Measurements from ENCODE around the gene PSD2.

PSD2 gene

GRCh38 chr5:139838381-139839197, 43.0 kb downstream of the PSD2 start:
- no peak for DNase-seq

DNA sequence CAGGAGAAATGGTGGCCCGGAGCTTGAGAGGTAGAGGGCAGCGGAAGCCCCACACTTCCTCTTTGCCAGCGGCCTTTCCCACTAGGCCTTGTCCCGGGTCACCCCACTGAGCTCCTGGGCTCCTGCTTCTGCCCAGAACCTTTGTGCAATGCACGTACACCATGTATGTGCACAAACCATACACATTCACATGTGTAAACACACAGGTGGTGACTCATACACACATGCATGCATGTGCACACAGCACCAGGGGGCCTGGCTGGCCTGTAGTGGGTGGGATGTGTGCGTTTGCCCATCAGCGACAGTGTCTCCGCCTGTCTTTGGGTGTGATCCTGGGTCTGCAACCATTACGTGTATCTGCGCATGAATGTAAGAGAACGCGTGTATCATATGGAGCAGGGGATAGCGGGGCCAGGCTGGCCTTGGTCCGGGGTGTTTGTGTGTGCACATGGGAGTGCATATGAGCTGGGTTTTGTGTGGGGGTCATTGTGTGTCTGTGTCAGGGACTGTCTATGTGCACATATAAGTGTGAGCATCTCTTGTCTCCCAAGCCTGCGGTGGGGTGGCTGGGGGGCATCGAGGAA, 43.7 kb downstream of the PSD2 start:
- no peak for DNase-seq

DNA sequence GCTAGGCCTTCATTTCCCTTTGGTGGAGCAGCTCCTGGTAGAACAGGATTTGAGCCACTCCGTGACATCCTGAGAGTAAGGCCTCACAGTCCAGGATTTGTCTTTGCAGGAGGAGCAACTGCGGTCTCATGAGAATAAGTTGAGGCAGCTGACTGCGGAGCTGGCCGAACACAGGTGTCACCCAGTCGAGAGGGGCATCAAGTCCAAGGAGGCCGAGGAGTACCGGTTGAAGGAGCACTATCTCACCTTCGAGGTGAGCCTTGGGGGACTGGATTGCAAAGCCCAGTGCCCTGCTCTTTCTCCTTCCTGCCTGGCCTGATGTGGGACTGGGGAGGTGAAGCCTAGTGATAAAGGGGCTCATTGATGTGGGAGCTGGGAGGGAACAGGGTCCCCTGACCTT, 44.3 kb downstream of the PSD2 start:
- DNase-seq: no peak

- DNase-seq: no peak
These were observed 45.9 kb downstream of the PSD2 start for GRCh38 chr5:139841549-139841948.

DNA sequence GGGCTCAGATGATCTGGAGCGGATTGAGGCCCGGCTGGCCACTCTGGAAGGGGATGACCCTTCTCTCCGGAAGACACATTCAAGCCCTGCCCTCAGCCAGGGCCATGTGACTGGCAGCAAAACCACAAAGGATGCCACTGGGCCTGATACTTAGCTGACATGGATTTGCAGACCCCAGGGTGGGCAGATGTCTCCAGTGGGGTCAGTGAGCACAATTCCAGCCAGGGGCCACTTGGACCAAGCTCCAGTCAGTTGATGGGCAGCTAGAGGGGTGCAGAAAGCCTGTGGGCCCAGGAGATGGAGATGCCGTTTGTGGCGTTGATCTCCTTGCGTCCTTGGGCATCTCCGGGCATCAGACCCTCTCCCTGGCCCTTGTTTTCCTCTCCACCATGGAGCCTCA, 46.7 kb downstream of the PSD2 start:
- no peak for DNase-seq

- DNase-seq: no peak
These were observed 48.4 kb downstream of the PSD2 start for GRCh38 chr5:139843991-139844390.

DNA sequence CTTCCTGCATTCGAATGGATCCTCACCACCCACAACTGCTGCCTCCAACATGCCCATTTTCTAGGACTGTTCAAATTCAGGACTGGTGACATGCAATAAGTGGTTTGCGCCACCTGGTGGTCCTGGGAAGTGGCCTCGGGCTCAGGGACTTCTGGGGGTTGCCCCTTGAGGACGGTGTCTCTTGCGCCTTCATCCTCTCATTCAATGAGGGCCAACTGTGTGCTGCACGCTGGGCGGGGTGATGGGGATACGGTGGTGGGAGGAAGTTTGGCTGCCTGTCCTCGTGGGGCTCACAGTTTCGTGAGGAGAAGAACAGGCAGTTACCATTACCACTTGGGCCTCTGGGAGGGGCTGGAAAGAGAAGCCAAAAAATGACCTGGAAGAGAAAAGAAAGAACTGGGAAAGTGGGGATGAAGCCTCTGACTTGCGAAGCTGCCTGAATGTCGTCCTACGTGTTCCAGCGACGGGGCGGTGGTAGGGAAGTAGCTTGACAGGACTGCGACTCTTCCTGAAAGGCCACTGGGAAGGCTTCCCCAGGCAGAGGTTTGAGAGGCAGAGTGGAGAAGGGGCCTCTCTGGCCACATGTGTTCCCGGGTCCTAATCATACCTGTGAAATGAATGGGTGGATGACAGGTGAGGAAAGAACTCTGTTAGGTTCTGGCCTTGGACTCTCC, 49.0 kb downstream of the PSD2 start:
- DNase-seq: peak; percentile 73

DNA sequence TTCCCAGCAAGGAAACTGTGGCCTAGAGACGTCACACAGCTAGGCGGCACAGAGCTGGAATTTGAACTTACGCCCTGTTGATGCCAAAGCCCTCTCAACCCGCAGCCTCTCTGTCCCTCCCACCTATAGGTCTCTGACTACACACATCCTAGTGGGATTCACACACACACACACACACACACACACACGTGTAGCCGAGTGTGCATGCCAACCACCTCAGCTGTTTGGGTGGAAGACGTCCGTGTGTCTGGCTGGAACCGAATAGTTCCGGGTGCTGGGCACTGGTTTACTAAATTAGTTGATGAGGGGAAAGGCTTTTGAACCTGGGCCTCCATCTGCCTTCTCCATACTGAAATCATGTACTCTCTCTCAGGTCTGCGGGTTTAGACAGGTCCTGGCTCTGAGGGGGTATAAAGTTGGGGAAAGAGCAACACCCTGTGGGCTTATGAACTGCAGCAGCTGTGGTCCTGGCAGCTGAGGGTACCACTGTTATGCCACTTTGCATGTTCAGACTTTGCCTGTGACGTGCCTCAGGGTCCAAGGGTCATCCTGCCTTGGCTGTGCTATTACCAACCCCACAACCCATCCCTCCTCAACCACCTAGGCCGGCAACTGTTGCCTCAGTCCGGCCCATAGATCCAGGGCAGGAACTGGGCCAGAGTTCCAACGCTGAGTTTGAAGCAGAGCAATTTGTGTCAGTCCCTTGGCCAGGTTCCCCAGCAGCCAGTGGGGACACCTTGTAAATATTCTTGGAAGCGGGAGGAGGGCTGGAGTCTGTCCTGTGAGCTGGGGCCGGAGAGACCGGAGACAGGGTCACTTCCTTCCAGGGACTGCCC, 50.5 kb downstream of the PSD2 start:
- no peak for DNase-seq

DNA sequence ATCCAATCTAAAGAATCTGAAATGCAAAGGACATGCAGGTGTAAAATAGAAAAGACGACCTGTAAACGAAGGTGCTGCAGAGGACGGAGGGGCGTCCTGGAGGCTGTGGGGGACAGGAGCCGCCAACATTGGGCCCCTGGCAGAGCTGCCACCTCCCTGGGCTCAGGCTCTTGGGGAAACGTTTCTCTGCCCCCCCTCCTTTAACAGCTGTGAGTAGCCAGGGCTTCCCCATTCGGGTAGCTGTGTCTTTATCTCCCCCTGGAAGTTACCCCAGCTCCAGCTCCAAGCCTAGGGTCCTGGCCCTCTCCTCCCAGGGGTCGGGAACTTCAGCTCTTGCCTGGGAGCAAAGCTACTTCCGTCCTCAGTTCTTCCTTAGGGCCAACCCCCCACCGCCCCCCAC, 51.5 kb downstream of the PSD2 start:
- DNase-seq: no peak

GRCh38 chr5:139847790-139848507, 52.3 kb downstream of the PSD2 start:
- DNase-seq: peak; percentile 82 to 85

DNA sequence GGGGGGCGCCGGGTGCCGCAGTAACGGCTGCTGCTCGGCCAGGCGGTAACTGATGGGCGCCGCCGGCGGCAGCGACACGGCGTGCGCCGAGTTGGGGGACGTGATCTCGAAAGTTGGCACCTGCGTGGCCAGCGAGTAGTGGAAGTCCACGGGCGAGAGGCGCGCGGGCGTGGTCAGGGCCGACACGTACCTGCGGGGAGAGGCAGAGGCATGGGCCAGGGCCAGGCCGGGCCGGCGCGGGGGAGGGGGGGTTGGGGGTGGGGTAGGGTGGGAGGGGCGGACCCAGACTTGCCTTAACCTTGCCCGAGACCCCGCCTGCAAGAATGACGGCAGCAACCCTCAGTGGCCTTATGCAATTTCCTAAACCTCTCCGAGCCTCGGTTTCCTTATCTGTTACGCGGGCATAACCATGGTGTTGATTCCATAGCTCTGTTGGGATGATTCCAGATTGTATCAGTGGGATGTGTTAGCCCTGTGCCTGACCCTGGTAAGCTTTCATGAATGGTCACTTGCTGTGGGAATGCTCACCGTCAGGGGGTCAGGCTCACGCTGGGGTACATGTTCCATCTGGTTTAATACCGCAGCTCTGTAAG, 53.0 kb downstream of the PSD2 start:
- DNase-seq: peak; percentile 36 to 48

GRCh38 chr5:139849501-139849900, 53.9 kb downstream of the PSD2 start:
- DNase-seq: no peak

DNA sequence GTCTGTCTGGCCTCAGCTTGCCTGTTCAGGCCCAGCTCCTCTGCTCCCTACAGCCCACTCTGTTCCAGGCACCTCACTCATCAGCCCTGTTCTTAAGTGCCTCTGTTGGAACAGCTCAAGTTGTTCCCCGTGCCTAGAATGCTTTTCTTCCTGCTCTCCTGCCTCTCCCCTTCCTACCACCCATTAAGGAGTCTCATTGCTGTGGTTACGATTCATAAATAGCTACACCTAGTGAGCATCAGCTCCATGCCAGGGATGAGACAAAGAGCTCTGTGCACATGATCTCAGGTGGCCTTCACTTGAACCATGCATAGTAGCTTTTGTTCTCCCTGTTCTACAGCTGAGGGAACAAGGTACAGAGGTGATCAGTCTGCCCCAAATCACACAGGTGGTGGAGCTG, 54.3 kb downstream of the PSD2 start:
- no peak for DNase-seq

DNA sequence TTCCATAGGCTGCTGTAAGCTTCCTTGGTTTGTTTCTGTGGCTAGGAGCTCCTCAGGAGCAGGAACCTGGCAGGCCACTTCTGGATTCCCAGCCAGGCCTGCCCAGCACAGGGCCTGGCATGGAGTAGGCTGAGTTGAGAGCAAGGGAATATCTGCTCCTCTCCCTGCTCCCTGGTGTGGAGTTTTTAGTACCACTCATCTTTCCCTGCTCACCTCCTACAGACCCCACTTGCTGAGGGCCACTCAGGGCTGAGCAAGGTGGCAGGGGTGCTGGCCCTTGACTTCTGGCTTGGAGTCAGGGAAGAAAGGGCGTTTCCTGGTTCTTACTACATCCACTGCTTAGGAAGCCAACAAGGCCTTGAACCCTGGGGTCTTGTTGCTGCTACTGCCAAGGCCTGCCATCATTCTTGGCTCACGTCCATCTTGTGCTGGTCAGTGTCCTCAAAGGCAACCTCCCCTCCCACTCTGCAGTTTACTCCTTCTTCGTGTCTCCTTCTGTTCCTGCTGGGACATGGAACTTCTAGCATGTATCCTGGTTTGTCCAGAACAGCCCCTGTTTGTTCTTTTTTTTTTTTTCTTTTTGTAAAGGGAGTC, 54.9 kb downstream of the PSD2 start:
- DNase-seq: no peak

GRCh38 chr5:139851558-139851957, 56.0 kb downstream of the PSD2 start:
- no peak for DNase-seq

DNA sequence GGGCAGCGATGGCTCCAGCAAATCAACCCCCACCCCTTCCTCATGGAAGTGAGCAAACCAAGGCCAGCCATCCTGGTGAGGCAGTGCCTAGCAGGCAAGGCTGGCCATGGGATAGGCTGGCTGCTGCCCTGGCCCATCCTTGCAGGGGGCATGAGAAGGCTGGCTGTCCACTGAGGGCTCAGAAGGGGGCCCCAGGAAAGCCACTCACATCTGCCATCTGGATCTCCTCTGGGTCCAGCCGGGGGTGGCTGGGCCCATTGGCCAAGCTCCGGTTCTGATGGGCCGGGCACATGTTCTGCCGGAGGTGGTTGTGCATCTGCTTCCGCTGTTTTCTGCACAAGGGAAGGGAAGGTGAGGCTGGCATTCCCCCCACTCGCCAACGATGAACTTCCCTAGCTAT, 57.1 kb downstream of the PSD2 start:
- DNase-seq: no peak

- no peak for DNase-seq
These were observed 58.5 kb downstream of the PSD2 start for GRCh38 chr5:139854029-139854605.

DNA sequence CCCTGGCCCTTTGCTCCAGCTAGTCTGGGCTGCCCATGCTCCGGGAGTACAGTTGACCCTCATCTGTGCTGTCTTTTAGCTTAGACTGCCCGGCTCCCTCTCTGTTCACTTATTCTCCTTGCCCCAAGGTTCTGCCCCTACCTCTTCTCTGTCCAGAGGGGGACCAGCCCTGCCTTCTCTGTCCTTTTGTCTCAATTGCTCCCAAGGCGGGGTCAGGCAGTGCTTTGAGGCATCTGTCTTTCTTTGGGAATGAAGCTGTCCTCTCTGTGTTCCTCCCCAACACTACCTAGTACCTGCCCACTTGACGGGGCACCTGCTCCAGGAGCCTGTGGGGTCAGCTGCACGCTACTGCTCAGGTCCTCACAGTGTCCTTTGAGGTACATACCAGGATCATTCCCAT, 59.3 kb downstream of the PSD2 start:
- DNase-seq: no peak

DNA sequence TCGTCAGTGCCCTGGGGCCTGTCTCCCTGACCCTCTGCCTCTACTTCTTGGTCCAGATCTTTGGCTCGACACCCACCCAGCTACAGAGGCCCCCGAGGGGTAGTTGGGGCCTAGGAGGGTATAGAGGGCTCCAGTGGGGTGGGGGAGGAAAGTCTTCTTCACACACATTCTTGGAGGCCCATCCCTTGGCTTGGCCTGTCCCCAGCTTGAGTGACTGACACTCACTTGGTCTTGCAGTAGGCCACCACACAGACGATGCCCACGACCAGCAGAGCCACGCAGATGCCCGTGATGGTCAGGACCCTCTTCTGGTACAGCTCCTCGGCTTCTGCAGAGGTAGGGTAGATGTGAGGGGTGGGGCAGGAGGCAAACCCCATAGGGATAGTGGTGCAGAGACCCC, 59.8 kb downstream of the PSD2 start:
- DNase-seq: no peak

DNA sequence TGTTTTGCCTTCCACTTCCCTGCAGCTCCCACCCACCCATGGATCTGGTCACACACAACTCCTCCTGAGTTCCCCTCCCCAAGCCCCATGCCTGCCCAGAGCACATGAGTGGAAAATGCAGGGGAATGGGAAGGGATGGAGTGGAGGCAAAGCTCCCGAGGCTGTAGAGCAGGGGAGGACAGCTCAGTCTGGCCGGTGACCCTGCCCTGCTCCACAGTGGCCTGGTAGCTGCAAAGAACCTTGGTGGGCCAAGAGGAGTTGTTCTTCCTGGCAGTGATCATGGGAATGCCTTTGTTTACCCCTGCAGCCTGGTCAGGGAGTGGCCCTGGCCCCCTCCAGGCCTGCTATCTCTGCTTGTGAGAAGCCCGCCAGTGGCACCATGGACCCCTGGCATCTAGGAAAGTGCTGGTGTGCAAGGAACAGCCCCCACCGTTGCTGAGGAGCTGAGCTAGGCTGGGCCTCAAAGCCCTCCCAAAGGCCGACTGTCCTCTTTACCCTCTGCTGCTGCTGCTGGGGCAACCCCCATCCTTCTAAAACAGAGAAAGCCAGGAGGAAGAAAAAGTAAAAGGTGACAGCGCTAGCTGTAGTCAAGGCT, 60.4 kb downstream of the PSD2 start:
- DNase-seq: no peak

- DNase-seq: no peak
These were observed 61.1 kb downstream of the PSD2 start for GRCh38 chr5:139856714-139857113.
